ENCODE data around the gene TSR1.
A peak's percentile ranks its signal among the peaks of the same experiment; 100 is the strongest.

Gene TSR1

GRCh38 chr17:2336215-2336851 lies at the start of gene TSR1:
TSS of gene TSR1 (minus strand) at chr17:2336457. CDS start at chr17:2336427, 30 bp downstream.
- peak; percentile 88 for DNase-seq

DNA sequence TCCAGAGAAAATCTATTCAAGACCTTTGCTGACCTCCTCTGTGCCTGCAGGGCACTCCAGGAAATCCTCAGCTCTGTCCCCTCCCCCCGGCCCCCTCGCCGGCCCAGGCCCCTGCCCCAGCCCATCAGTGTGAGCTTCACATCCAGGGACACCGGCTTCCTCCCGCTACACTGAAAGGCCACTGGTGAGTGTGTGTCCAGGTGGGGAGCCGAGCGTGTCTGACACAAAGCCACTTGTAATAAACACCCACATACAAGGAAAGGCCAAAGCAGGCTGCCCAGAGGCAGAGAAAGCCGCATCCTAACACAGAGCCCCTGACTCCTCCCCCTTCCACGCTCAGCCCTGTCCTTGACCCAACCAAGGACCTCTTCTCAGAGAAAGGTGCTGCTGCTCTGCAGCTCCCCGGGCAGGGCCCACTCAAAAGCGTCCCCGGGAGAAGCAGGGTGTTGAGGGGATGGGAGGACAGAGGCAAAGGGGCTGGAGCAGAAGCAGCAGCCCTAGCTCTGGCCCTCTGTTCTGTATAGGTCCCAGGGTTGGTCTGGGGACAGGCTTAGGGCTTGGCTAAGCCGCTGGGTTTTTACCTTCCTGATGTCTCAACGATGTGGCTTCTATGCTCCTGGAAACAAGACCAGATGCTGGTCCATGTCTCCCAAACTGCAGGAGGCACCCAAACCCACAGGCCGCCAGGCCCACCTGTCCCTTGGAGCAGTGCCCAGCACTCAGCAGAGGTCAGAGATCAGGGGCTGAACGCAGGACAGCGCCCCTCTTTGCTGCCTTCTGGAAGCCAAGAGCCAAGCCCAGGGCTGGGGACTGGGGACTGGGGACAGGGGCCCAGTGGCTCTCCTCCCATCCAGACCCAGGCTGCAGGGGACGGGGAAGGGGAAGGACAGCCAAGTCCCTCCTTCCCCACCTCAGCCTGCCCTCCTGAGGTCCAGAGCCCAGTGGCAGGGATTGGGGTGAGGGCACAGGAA lies 49.3 kb upstream of the TSR1 start:
- no peak for DNase-seq

- no peak for DNase-seq
Measured at GRCh38 chr17:2384439-2385127, 48.3 kb upstream of the TSR1 start.

DNA sequence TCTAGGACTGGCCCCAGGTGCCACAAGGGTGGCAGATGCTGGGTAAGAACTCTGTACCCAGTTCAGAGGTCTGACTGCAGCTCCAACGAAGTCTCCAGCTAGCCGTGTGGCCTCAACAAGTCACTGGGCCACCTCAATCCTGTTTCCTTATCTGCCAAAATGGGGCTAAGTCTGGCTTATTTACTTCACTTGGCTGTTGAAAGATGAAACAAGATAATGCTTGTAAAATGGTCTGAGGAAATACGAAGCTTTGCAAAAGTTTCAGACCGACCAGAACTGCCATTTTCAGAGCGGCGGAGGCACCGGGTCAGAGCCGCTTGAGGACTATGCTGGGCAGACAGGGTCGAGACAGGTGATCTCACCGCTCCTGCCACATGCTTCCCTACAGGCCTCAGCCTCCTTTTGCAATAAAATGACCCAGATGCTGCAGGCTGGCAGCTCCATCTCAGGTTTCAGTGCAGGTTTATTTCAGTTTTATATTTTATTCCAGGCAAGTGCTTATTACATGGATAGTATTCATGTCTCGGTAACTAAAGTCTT lies 47.4 kb upstream of the TSR1 start:
- no peak for DNase-seq

DNA sequence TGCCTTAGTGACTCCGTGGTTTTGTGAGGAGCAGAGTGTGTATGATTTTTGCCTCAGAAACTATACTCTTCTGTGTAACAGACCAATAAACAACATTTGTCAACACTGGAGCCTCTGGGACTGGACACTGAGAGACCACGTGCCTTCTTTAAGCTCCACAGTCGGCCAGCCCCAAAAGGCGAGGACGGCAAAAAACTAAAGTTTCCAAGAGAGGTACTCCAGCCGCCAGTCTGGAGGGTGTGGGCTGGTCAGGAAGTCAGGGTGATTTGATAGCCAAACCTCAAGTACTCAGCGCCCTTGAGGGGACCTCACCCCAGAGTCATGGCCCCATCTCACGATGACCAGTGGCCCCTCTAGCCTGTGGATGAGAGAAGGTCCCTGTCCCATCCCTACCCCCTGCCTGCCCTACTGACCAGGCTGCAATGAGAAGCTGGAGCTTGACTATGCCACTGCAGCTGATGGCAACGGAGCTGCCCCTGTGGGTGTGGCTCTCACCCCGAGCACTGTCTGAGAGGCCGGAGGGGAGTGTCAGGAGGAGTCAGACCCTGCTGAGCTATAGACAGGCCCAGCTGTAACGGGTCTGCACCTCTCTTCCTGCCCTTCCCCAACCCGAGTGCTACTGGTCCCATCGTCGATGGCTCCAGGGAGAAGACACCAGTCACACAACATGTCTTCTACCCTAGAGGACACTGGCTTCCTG lies 44.8 kb upstream of the TSR1 start:
- no peak for DNase-seq

DNA sequence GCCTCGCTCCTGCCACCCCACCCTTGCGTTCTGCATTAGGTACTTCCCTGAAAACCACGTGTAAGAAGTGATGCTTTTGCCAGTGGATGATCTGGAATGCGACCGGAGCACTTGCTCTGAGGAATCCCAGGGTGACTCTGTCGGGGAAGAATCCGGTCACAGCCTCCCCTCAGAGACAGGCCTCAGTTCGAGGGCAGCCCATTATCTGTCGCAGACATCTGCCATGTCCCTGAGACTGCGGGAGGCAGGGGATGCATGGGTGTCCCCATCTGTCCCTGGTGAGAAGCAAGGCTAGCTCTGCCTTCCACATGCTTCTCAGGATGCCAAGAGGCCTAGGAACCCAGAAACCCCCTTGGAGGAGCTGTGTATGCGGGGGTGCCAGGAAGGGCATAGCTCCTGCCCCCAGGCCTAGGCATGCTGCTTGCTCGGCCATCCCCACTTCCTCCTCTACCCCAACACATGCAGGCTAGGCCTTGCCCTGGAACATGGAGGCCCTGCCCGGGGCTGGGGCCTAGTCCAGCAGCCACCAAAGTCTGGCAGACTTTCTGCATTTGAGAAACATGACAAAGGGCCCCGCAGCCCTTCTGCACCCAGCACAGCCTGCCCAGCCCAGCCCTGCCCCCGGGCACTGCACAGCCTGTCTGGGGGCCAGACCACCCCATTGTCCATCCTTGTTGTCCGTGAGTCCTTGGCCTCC lies 44.1 kb upstream of the TSR1 start:
- no peak for DNase-seq

DNA sequence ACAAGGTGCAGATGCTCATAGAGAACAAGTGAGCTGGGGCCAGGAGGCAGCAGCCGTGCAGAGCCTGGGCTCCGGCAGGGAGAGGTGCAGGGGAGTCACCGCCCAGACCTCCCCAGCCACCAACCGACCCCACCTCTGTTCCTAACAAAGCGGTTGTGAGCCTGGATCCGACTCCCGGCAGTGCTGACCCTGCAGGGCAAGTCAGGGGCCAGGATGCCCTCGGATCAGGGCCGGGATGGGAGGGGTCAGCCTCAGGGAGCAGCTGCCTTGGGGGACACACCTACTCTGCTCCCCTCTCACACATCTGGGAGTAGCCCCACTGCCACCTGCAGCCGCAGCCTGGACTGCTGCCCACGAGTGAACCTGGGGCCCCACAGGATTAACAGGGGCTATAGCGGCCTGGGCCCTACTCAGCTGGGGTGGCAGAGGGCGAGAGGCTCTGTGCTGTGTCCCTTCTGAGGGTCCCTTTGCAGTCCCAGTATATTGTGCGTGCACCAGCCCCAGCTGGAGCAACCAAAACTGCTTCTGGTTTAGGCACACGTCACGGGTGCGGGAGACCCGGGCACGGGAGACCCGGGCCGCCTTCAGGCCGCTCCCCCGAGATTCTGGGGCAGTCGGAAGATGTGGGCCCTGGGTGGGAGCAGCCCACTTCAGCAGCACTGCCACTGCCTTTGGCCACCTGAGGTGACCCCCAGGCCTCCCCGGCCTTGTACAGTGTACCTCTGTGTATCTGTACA lies 43.4 kb upstream of the TSR1 start:
- no peak for DNase-seq

DNA sequence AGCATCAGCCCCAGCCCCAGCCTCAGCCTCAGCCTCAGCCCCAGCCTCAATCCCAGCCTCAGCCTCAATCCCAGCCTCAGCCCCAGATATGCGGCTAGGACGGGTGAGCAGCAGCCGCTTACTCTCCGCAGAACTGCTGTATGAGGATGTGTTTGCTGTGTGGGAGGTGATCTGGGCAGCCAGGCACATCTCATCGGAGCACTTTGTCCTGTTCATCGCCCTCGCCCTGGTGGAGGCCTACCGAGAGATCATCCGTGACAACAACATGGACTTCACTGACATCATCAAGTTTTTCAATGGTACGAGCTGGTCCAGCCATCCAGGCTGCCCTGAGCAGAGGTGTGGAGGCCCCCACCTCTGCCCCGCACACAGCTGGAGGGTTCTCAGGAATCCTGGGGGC lies 42.6 kb upstream of the TSR1 start:
- no peak for DNase-seq

- no peak for DNase-seq
Measured at GRCh38 chr17:2377659-2378058, 41.4 kb upstream of the TSR1 start.

GRCh38 chr17:2376107-2376506 lies 39.9 kb upstream of the TSR1 start:
- DNase-seq: no peak

GRCh38 chr17:2375406-2375805 lies 39.1 kb upstream of the TSR1 start:
- no peak for DNase-seq

DNA sequence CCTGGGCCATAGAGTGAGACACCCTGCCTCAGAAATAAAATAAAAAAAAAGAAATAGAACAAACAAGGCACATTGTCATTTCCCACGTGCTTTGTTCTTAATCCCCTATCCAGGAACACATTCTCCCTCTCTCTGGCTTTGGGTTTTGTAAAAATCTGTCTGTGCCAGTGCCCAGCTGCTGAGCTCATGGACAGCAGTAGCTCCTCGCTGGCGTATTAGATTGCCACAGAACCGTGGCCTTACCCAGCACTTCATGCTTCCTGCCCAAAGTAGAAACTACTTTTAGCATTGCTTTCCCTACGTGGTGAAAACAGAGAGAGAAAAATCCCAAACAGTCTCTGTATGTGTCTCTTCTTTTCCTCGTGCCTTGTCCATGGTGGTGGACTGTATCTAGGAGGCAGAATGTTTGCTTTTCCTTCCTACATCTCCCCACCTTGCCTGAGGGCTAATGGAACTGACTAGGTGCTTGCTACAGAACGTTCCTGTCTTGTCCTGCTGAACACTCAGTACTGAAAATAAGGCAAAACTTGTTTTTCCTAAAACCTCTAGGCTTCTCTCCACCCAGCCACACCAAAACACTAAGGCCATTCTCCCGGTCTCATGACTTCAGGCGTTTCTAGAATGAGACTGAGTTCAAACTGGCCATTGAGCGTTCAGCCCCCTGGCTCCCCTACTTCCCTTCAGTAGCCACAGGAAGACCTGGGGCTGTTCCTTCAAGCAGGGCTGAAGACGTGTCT lies 38.5 kb upstream of the TSR1 start:
- no peak for DNase-seq

- no peak for DNase-seq
Measured at GRCh38 chr17:2373179-2373578, 36.9 kb upstream of the TSR1 start.

- no peak for DNase-seq
Measured at GRCh38 chr17:2372681-2373080, 36.4 kb upstream of the TSR1 start.

DNA sequence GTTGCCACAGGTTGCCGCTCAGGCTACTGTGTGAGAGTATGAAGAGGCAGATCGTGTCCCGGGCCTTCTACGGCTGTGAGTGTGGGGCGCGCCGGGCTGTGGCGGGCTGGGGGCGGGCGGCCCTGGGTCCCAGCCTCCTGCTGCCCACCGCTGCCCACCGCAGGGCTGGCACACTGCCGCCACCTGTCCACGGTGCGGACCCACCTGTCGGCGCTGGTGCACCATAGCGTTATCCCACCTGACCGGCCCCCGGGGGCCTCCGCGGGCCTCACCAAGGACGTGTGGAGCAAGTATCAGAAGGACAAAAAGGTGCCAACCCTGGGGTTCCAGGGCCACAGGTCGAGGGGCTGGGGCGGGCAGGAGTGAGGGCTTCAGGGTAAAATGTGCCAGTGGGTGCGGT lies 35.9 kb upstream of the TSR1 start:
- DNase-seq: no peak

- DNase-seq: no peak
Measured at GRCh38 chr17:2371183-2372130, 35.2 kb upstream of the TSR1 start.

DNA sequence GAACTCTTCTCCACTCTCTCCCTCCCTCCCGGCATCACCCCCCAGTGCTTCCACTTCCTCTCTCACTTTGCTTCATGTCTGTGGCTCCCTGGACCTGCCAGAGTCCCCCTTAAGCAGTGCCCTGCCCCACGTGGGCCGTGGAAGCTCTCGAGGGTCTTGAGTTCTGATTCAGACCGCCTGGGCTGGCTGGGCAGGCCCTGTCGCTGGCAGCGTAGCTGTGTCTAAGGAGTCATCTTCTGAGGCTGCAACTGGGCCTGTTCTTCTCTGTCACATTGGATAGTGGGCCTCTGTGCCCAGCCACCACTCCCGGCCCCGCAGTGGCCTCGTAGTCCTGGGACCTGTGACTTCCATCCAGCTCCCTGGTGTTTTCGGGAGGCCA lies 33.9 kb upstream of the TSR1 start:
- no peak for DNase-seq

DNA sequence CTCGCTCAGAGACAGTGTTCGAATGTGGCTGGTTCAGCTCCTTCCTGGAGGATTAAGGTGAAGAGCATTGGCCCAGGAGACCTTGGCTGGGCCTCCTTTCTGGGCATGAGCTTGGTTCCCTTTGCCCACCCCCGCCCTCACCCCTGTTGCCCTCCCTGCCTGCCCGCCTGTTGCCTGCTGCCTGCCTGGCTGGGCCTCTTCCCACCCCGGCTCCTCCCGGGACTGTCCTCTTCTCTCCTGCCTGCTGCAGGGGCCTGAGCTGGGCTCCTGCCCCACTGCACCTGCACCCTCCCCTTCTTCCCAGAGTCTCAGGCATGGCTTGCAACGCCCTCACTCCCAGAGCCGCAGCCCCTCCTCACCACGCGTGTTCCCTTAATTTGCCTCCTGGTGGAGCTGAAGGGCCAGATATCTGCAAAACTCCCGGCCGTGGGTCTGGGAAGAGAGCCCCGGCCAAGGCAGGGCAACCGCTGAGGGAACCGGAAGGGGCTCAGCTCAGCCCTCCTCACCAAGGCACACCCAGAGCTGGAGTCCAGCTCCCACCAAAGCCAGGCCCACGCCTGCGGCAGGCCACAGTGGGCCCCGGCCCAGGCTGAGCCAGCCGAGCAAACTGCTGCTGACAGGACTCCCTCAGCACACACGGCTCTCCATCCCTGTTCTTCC lies 33.4 kb upstream of the TSR1 start:
- DNase-seq: no peak

DNA sequence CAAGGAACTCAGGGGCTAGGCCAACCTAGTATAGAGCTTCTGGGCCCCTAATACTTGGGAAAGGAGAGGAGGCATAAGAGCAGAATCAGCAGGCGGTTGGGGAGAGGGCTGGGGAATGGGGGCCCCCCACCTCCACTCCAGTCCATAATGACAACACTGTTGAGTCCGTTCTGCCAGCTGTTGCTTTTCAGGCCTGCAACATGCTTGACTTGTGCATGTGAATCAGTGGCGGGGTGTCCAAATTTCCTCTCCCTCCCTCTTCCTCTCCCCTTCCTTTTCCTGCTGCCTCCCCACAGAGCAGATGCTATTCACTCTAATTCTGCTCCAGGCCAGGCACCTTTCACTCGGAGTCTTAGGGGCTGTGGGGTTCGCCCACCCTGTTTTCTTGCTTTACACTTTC lies 32.8 kb upstream of the TSR1 start:
- DNase-seq: no peak

All from activated CD8-positive, alpha-beta memory T cell treated with anti-CD3 and anti-CD28 coated beads, Interleukin-2, amount 50 U/mL, for 4 hours (primary cell).